ENCODE data around the gene ANO7. TPM values are rescaled to one million over a fixed set of nuclear protein-coding genes. Genes with fewer than 3 reads are reported as not detected.

Gene ANO7
- polyA plus RNA-seq, 1 donor from 2014 or later = not detected

DNA sequence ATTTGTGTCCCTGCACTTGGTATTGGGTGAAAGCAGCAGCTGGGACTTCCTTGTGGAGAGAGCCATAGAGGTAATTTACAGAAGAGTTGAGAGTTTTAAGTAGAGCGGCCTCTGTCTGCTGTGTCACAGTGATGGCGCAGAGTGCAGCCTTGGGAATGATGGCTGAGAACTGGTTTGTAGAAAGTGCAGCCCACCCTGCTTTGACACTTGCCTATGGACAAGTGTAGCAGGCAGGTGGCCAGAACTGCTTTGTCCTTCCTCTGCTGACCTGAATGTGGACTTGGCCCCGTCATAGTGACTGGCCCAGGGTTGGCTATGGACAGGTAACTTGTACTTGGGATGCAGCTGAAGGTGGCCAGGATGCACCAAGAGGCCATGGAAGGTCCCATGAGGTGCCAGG is 6.4 kb upstream of the ANO7 start:
- Histone ChIP-seq H3F3A (ENCODE audit: insufficient read depth, low read length, poor library complexity, severe bottlenecking) (no peaks in the 10 kb centered on the region), H4K20me1 (ENCODE audit: insufficient read depth) (no peaks in the 10 kb centered on the region), H3K9me3 (ENCODE audit: low read length) (no peaks in the 10 kb centered on the region), H3K4me3 (ENCODE audit: low read length) (no peak overlapping the region), H2AFZ (ENCODE audit: low read depth, low read length) (no peak overlapping the region), H3K9me2 (ENCODE audit: insufficient read depth, low read length) (no peaks in the 10 kb centered on the region), H3K27ac (ENCODE audit: low read length) (no peak overlapping the region), H3K4me2 (ENCODE audit: low read length) (no peak overlapping the region), H3K36me3 (ENCODE audit: insufficient read depth, low read length) (no peaks in the 10 kb centered on the region), H3K27me3 (ENCODE audit: insufficient read depth, low read depth, low read length) (no peaks in the 10 kb centered on the region), H3K79me2 (replicated peaks; ENCODE audit: insufficient read depth, low read length) (no peaks in the 10 kb centered on the region), H3K9ac (ENCODE audit: low read length) (no peak overlapping the region)
- TF ChIP-seq EP300 (conservative IDR thresholded peaks at IDR 0.05; ENCODE audit: poor library complexity, severe bottlenecking) = no peak
- TF ChIP-seq, protein P1, sequence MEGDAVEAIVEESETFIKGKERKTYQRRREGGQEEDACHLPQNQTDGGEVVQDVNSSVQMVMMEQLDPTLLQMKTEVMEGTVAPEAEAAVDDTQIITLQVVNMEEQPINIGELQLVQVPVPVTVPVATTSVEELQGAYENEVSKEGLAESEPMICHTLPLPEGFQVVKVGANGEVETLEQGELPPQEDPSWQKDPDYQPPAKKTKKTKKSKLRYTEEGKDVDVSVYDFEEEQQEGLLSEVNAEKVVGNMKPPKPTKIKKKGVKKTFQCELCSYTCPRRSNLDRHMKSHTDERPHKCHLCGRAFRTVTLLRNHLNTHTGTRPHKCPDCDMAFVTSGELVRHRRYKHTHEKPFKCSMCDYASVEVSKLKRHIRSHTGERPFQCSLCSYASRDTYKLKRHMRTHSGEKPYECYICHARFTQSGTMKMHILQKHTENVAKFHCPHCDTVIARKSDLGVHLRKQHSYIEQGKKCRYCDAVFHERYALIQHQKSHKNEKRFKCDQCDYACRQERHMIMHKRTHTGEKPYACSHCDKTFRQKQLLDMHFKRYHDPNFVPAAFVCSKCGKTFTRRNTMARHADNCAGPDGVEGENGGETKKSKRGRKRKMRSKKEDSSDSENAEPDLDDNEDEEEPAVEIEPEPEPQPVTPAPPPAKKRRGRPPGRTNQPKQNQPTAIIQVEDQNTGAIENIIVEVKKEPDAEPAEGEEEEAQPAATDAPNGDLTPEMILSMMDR (IDR thresholded peaks at IDR 0.05; ENCODE audit: poor library complexity, severe bottlenecking) = no peak
- no peak for TF ChIP-seq MXI1 (conservative IDR thresholded peaks at IDR 0.05; ENCODE audit: poor library complexity, severe bottlenecking)
- no peak for TF ChIP-seq EZH2 (IDR thresholded peaks at IDR 0.05; ENCODE audit: borderline replicate concordance, insufficient read depth, low read length, poor library complexity, severe bottlenecking)
- TF ChIP-seq, protein P2, sequence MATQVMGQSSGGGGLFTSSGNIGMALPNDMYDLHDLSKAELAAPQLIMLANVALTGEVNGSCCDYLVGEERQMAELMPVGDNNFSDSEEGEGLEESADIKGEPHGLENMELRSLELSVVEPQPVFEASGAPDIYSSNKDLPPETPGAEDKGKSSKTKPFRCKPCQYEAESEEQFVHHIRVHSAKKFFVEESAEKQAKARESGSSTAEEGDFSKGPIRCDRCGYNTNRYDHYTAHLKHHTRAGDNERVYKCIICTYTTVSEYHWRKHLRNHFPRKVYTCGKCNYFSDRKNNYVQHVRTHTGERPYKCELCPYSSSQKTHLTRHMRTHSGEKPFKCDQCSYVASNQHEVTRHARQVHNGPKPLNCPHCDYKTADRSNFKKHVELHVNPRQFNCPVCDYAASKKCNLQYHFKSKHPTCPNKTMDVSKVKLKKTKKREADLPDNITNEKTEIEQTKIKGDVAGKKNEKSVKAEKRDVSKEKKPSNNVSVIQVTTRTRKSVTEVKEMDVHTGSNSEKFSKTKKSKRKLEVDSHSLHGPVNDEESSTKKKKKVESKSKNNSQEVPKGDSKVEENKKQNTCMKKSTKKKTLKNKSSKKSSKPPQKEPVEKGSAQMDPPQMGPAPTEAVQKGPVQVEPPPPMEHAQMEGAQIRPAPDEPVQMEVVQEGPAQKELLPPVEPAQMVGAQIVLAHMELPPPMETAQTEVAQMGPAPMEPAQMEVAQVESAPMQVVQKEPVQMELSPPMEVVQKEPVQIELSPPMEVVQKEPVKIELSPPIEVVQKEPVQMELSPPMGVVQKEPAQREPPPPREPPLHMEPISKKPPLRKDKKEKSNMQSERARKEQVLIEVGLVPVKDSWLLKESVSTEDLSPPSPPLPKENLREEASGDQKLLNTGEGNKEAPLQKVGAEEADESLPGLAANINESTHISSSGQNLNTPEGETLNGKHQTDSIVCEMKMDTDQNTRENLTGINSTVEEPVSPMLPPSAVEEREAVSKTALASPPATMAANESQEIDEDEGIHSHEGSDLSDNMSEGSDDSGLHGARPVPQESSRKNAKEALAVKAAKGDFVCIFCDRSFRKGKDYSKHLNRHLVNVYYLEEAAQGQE (IDR thresholded peaks at IDR 0.05; ENCODE audit: borderline replicate concordance) = no peak
- TF ChIP-seq SMC3 (conservative IDR thresholded peaks at IDR 0.05; ENCODE audit: poor library complexity) = no peak
- no peak for TF ChIP-seq POLR2AphosphoS5 (IDR thresholded peaks at IDR 0.05)
- TF ChIP-seq TAF1 (IDR thresholded peaks at IDR 0.05; ENCODE audit: low read depth) = no peak
- no peak for TF ChIP-seq RAD21 (conservative IDR thresholded peaks at IDR 0.05)

DNA sequence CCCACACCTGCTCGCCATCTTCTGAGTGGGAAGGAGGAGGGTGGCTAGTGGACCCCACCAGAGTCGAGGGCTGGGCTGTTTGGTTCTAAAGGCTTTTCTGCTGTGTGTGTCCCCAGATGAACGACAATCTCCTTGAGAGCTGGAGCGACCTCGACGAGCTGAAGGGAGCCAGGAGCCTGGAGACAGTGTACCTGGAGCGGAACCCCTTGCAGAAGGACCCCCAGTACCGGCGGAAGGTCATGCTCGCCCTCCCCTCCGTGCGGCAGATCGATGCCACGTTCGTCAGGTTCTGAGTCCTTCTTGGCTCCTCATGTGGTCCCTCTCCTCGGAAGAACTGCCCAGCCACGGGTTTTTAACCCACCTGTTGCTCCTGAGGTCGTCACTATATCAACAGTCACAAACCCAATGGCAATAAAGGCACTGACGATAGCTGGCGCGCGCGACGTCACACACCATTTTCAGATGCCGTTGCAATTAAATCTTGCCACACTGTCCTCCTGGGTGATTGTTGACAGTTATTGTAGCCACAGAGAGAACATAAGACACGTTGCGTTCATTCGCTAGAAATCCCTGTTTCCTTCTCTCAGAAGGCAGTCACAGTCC is 5.8 kb upstream of the ANO7 start:
- TF ChIP-seq EP300 (conservative IDR thresholded peaks at IDR 0.05; ENCODE audit: poor library complexity, severe bottlenecking) (no peak), TAF1 (IDR thresholded peaks at IDR 0.05; ENCODE audit: low read depth) (no peak), RAD21 (conservative IDR thresholded peaks at IDR 0.05) (no peak), POLR2AphosphoS5 (IDR thresholded peaks at IDR 0.05) (no peak), EZH2 (IDR thresholded peaks at IDR 0.05; ENCODE audit: borderline replicate concordance, insufficient read depth, low read length, poor library complexity, severe bottlenecking) (no peak), MXI1 (conservative IDR thresholded peaks at IDR 0.05; ENCODE audit: poor library complexity, severe bottlenecking) (no peak), SMC3 (conservative IDR thresholded peaks at IDR 0.05; ENCODE audit: poor library complexity) (no peak)
- TF ChIP-seq, protein P1 (IDR thresholded peaks at IDR 0.05; ENCODE audit: poor library complexity, severe bottlenecking) = no peak
- TF ChIP-seq, protein P2 (IDR thresholded peaks at IDR 0.05; ENCODE audit: borderline replicate concordance) = no peak
- Histone ChIP-seq H3K27me3 (ENCODE audit: insufficient read depth, low read depth, low read length) (no peaks in the 10 kb centered on the region), H3K9me2 (ENCODE audit: insufficient read depth, low read length) (no peaks in the 10 kb centered on the region), H4K20me1 (ENCODE audit: insufficient read depth) (no peaks in the 10 kb centered on the region), H3K27ac (ENCODE audit: low read length) (no peak overlapping the region), H3K36me3 (ENCODE audit: insufficient read depth, low read length) (no peaks in the 10 kb centered on the region), H3K4me3 (ENCODE audit: low read length) (no peak overlapping the region), H3K9ac (ENCODE audit: low read length) (no peak overlapping the region), H3K4me2 (ENCODE audit: low read length) (no peak overlapping the region), H3K9me3 (ENCODE audit: low read length) (no peaks in the 10 kb centered on the region), H3F3A (ENCODE audit: insufficient read depth, low read length, poor library complexity, severe bottlenecking) (no peaks in the 10 kb centered on the region), H3K79me2 (replicated peaks; ENCODE audit: insufficient read depth, low read length) (no peaks in the 10 kb centered on the region), H2AFZ (ENCODE audit: low read depth, low read length) (no peak overlapping the region)

Measured in neural cell (in vitro differentiated cells).